A673 (cell line): ENCODE results near the gene GUCA2B.

Experiments used
- CTCF ChIP-seq: fragments of 300-800, 200-600 bp; sonication (generic); conservative IDR thresholded peaks from 2 replicates; pipeline ENCODE4 v1.5.1; 2017; ENCODE audit warnings: low read depth, mild to moderate bottlenecking, antibody characterized with exemption, low read length, moderate library complexity, mixed read lengths
- EZH2 ChIP-seq: fragments of 200-600 bp; sonication (generic); IDR thresholded peaks from 2 replicates; pipeline ENCODE4 v1.6.1; 2017; ENCODE audit warnings: borderline replicate concordance, low read depth, mild to moderate bottlenecking, mixed read lengths, antibody characterized with exemption, low read length; ENCODE audit not compliant: poor library complexity, severe bottlenecking

DNA sequence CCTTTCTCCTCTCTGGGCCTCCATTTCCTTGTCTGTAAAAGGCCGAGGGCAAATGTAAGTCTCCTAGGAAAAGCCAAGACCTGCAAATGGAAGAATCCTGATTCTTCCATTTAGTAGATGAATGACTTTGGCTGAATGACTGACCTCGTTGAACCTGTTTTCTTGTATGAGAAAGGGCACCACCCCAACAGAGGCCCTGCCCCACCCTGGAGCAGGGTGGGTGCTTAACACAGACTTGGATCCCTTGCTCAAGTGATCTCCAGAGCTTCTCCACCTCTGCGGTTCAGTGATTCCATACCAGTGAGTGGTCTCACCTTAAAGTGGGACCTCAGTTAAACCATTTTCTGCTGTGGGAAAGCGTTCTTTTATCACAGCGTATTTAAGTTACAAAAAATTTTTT lies 39.0 kb upstream of the GUCA2B start:
- TF ChIP-seq CTCF (no peak), EZH2 (no peak)
